Esophagus muscularis mucosa (tissue), 4 donors: ENCODE measurements around the gene LENG8.

ENCODE experiments used
- EP300 ChIP-seq: sonication (generic); formaldehyde crosslinking; IDR thresholded peaks from one replicate; pipeline ENCODE4 v1.6.1; 2017; ENCODE audit warnings: antibody characterized with exemption
- POLR2A ChIP-seq: fragments of 450-650 bp; IDR thresholded peaks from one replicate; pipeline ENCODE4 v1.6.1; 2017; ENCODE audit warnings: antibody characterized with exemption, moderate library complexity, mild to moderate bottlenecking, low read depth
- POLR2AphosphoS5 ChIP-seq, 2 donors: sonication (generic); formaldehyde crosslinking; IDR thresholded peaks; one replicate each; pipeline ENCODE4 v1.6.1; 2017; ENCODE audit warnings: antibody characterized with exemption in 2 of 2
- TF ChIP-seq, protein P1 (sequence below), 3 experiments: fragments of 200-600 bp in 2 of 3; fragments of 450-650 bp in 1 of 3; sonication (generic) in 2 of 3; IDR thresholded peaks; one replicate each; pipeline ENCODE4 v1.5.1; 2017 to 2019; ENCODE audit warnings: antibody characterized with exemption in 3 of 3, mild to moderate bottlenecking in 2 of 3, moderate library complexity in 1 of 3

- no peak for TF ChIP-seq POLR2A
- TF ChIP-seq, protein P1, sequence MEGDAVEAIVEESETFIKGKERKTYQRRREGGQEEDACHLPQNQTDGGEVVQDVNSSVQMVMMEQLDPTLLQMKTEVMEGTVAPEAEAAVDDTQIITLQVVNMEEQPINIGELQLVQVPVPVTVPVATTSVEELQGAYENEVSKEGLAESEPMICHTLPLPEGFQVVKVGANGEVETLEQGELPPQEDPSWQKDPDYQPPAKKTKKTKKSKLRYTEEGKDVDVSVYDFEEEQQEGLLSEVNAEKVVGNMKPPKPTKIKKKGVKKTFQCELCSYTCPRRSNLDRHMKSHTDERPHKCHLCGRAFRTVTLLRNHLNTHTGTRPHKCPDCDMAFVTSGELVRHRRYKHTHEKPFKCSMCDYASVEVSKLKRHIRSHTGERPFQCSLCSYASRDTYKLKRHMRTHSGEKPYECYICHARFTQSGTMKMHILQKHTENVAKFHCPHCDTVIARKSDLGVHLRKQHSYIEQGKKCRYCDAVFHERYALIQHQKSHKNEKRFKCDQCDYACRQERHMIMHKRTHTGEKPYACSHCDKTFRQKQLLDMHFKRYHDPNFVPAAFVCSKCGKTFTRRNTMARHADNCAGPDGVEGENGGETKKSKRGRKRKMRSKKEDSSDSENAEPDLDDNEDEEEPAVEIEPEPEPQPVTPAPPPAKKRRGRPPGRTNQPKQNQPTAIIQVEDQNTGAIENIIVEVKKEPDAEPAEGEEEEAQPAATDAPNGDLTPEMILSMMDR (IDR thresholded peaks at IDR 0.05): no peak
- no peak for TF ChIP-seq POLR2AphosphoS5 (IDR thresholded peaks at IDR 0.05)
- no peak for TF ChIP-seq EP300
These were observed 2.4 kb downstream of the LENG8 start for GRCh38 chr19:54451331-54451871.
